SU-DHL-6 (cell line): Measurements from ENCODE around the gene INTS7.

Experiments
- H2AFZ ChIP-seq: fragments of 200-600 bp; sonication (generic); 2 replicates; pipeline ENCODE4 v1.6.1; 2014; ENCODE audit warnings: low read depth, mild to moderate bottlenecking, moderate library complexity, mixed read lengths, antibody characterized with exemption, low read length; ENCODE audit not compliant: severe bottlenecking
- H3F3A ChIP-seq: fragments of 200-600 bp; shearing (Covaris generic); 2 replicates; pipeline ENCODE4 v1.6.0; 2016; ENCODE audit warnings: antibody characterized with exemption, mild to moderate bottlenecking; ENCODE audit not compliant: insufficient read depth
- H3K27ac ChIP-seq: fragments of 200-600 bp; sonication (generic); 2 replicates; pipeline ENCODE4 v1.5.1; 2016; ENCODE audit warnings: low read depth, mild to moderate bottlenecking, low read length, moderate library complexity, mixed read lengths
- H3K27me3 ChIP-seq: fragments of 200-600 bp; sonication (generic), shearing (Covaris generic); 2 replicates; pipeline ENCODE4 v1.6.0; 2014; ENCODE audit warnings: mild to moderate bottlenecking, low read length
- H3K36me3 ChIP-seq: fragments of 200-600 bp; sonication (generic); 2 replicates; pipeline ENCODE4 v1.6.1; 2014; ENCODE audit warnings: mild to moderate bottlenecking, low read length, mixed read lengths
- H3K4me2 ChIP-seq: fragments of 300-600, 200-600 bp; shearing (Covaris generic), sonication (generic); 2 replicates; pipeline ENCODE4 v1.6.0; 2014; ENCODE audit warnings: low read length, low read depth, mild to moderate bottlenecking; ENCODE audit not compliant: poor library complexity, severe bottlenecking
- H3K4me3 ChIP-seq: fragments of 200-600 bp; sonication (generic); 2 replicates; pipeline ENCODE4 v1.5.1; 2014; ENCODE audit warnings: antibody characterized with exemption, low read length, mild to moderate bottlenecking, mixed read lengths; ENCODE audit not compliant: insufficient read depth, poor library complexity, severe bottlenecking
- H3K79me2 ChIP-seq: fragments of 200-600 bp; sonication (generic); 2 replicates; pipeline ENCODE4 v1.6.1; 2014; ENCODE audit warnings: mild to moderate bottlenecking, low read length, moderate library complexity; ENCODE audit not compliant: insufficient read depth
- H3K9ac ChIP-seq: fragments of 200-600 bp; sonication (generic); 2 replicates; pipeline ENCODE4 v1.7.0; 2014; ENCODE audit warnings: mild to moderate bottlenecking, low read length
- H3K9me2 ChIP-seq: fragments of 200-600 bp; sonication (generic); replicated peaks from 2 replicates; pipeline ENCODE4 v1.6.1; 2014; ENCODE audit warnings: low read length; ENCODE audit not compliant: insufficient read depth
- H3K9me3 ChIP-seq: fragments of 200-600 bp; sonication (generic); 2 replicates; pipeline ENCODE4 v1.6.1; 2014; ENCODE audit warnings: low read length, mixed read lengths; ENCODE audit not compliant: insufficient read depth
- H4K20me1 ChIP-seq: fragments of 200-600 bp; sonication (generic); 2 replicates; pipeline ENCODE4 v1.6.1; 2014; ENCODE audit warnings: low read depth, mild to moderate bottlenecking, antibody characterized with exemption, low read length, moderate library complexity, mixed read lengths
- EZH2phosphoT487 ChIP-seq: fragments of 200-600 bp; sonication (generic), shearing (Covaris generic); conservative IDR thresholded peaks from 2 replicates; pipeline ENCODE4 v1.6.1; 2018; ENCODE audit warnings: mild to moderate bottlenecking, antibody characterized with exemption, low read length, moderate library complexity, mixed read lengths
- TF ChIP-seq, protein P1 (sequence below): fragments of 200-600 bp; sonication (generic); IDR thresholded peaks from one replicate; pipeline ENCODE4 v1.5.1; 2017; ENCODE audit warnings: antibody characterized with exemption, mild to moderate bottlenecking, low read length, moderate library complexity; ENCODE audit not compliant: insufficient read depth, poor library complexity, severe bottlenecking

INTS7 gene

DNA sequence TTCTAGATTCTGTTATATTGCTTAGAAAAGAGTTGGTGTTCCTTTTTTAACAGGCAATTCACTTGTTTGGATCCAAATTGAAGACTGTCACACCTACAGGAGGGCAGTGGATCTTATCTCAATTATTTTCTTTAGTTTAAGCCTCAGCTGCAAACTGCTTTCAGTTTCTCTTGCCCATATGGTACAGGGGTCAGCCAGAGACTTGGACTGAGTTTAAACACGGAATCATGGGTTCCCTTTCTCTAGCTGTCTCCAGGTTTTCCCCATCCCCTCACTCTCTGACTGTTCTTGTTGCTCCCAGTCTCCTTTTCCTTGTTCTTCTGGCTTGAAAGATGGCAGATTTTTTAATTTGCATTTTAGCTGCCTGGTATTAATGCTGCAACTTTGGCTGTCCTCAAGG lies 18.6 kb upstream of the INTS7 start:
- H2AFZ ChIP-seq, result no peak overlapping the region
- H3K27ac ChIP-seq, result no peak overlapping the region
- no peak for TF ChIP-seq EZH2phosphoT487
- TF ChIP-seq, protein P1, sequence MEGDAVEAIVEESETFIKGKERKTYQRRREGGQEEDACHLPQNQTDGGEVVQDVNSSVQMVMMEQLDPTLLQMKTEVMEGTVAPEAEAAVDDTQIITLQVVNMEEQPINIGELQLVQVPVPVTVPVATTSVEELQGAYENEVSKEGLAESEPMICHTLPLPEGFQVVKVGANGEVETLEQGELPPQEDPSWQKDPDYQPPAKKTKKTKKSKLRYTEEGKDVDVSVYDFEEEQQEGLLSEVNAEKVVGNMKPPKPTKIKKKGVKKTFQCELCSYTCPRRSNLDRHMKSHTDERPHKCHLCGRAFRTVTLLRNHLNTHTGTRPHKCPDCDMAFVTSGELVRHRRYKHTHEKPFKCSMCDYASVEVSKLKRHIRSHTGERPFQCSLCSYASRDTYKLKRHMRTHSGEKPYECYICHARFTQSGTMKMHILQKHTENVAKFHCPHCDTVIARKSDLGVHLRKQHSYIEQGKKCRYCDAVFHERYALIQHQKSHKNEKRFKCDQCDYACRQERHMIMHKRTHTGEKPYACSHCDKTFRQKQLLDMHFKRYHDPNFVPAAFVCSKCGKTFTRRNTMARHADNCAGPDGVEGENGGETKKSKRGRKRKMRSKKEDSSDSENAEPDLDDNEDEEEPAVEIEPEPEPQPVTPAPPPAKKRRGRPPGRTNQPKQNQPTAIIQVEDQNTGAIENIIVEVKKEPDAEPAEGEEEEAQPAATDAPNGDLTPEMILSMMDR, result no peak
- peaks cover 4% of the 10 kb centered on the region; the same call in 1 of the 2 replicates for H3F3A ChIP-seq
- H3K4me2 ChIP-seq, result no peak overlapping the region
- H3K27me3 ChIP-seq, result no peaks in the 10 kb centered on the region
- H3K79me2 ChIP-seq, result peaks cover 6% of the 10 kb centered on the region; the same call in 1 of the 2 replicates
- H4K20me1 ChIP-seq, result no peaks in the 10 kb centered on the region
- no peaks in the 10 kb centered on the region for H3K9me3 ChIP-seq
- H3K9ac ChIP-seq, result no peak overlapping the region
- H3K9me2 ChIP-seq, result no peaks in the 10 kb centered on the region
- peaks cover 69% of the 10 kb centered on the region for H3K36me3 ChIP-seq
- no peak overlapping the region for H3K4me3 ChIP-seq

DNA sequence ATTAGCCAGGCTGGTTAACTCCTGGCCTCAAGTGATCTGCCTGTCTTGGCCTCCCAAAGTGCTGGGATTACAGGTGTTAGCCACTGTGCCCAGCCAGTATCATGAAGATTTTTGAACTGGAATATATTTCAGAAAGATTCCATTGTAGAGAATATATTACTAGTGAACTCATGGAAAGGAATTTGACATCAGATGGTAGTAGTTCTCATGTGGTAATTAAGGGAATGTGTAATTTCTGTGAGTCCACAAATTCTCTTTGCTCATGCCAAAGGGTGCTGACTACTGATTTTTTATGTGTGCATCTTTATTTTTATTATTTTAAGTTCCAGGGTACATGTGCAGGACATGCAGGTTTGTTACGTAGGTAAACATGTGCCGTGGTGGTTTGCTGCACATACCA lies 10.6 kb upstream of the INTS7 start:
- Histone ChIP-seq H2AFZ (no peak overlapping the region), H3K9me2 (no peaks in the 10 kb centered on the region), H3K27ac (no peak overlapping the region), H3K27me3 (no peaks in the 10 kb centered on the region), H3K79me2 (peaks cover 43% of the 10 kb centered on the region), H4K20me1 (peaks cover 7% of the 10 kb centered on the region; the same call in 1 of the 2 replicates), H3K36me3 (peaks cover 47% of the 10 kb centered on the region; the same call in 1 of the 2 replicates), H3K9ac (no peak overlapping the region), H3K4me2 (no peak overlapping the region), H3F3A (no peaks in the 10 kb centered on the region), H3K9me3 (no peaks in the 10 kb centered on the region), H3K4me3 (no peak overlapping the region)
- TF ChIP-seq, protein P1, result no peak
- no peak for TF ChIP-seq EZH2phosphoT487

DNA sequence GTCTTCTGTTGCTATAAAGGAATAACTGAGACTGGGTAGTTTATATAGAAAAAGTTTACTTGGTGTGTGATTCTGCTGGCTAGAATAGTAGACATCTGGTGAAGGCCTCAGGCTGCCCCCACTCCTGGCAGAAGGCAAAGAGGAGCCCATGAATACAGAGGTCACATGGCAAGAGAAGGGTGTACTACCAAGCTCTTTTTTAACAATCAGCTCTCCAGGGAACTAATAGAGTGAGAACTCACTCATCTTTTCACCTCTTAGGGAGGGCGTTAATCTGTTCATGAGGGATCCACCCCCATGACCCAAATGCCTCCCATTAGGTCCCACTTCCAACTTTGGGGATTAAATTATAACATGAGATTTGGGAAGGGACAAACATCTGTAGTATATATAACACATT lies 9.5 kb upstream of the INTS7 start:
- Histone ChIP-seq H3K4me3 (no peak overlapping the region), H3K79me2 (peaks cover 54% of the 10 kb centered on the region), H2AFZ (no peak overlapping the region), H3K4me2 (no peak overlapping the region), H3K27ac (no peak overlapping the region), H3F3A (no peaks in the 10 kb centered on the region), H4K20me1 (peaks cover 16% of the 10 kb centered on the region; the same call in 1 of the 2 replicates), H3K9me3 (no peaks in the 10 kb centered on the region), H3K9me2 (no peaks in the 10 kb centered on the region), H3K36me3 (peaks cover 41% of the 10 kb centered on the region; the same call in 1 of the 2 replicates), H3K9ac (no peak overlapping the region), H3K27me3 (no peaks in the 10 kb centered on the region)
- TF ChIP-seq, protein P1, result no peak
- TF ChIP-seq EZH2phosphoT487, result no peak
